HCT116 (cell line): ENCODE data around the gene CAMK1D.
A peak's percentile ranks its signal among the peaks of the same experiment; 100 is the strongest.

Source experiments
- ATF3 ChIP-seq: IDR thresholded peaks from 2 replicates; pipeline ENCODE4 v1.6.1; 2012
- CTCF ChIP-seq, 3 experiments: fragments of 200-600 bp in 1 of 3; sonication (generic) in 1 of 3; IDR thresholded peaks in 2 of 3; conservative IDR thresholded peaks in 1 of 3; 2 replicates each; pipeline ENCODE4 v1.5.1; 2012 to 2017; ENCODE audit warnings: low read depth in 2 of 3, low read length in 2 of 3, antibody characterized with exemption in 1 of 3, borderline replicate concordance in 1 of 3, control low read depth in 1 of 3, mild to moderate bottlenecking in 1 of 3, mixed read lengths in 1 of 3, mixed run types in 1 of 3, moderate library complexity in 1 of 3; ENCODE audit not compliant: insufficient read depth in 1 of 3
- EZH2phosphoT487 ChIP-seq: fragments of 200-600 bp; IDR thresholded peaks from 2 replicates; pipeline ENCODE4 v1.6.1; 2018; ENCODE audit warnings: antibody characterized with exemption, borderline replicate concordance
- MAX ChIP-seq: IDR thresholded peaks from 2 replicates; pipeline ENCODE4 v1.6.1; 2012
- POLR2A ChIP-seq: IDR thresholded peaks from 2 replicates; pipeline ENCODE4 v1.7.0; 2011; ENCODE audit warnings: borderline replicate concordance; ENCODE audit not compliant: insufficient read depth, insufficient read length; ENCODE audit errors: extremely low read depth
- POLR2AphosphoS5 ChIP-seq: IDR thresholded peaks from 2 replicates; pipeline ENCODE4 v1.6.1; 2011; ENCODE audit warnings: mild to moderate bottlenecking, low read depth, low read length, moderate library complexity
- RAD21 ChIP-seq: IDR thresholded peaks from 2 replicates; pipeline ENCODE4 v1.6.1; 2012; ENCODE audit warnings: low read depth, mild to moderate bottlenecking
- REST ChIP-seq: IDR thresholded peaks from 2 replicates; pipeline ENCODE4 v1.6.1; 2012; ENCODE audit warnings: low read depth

GRCh38 chr10:12405342-12406320 is 56.3 kb downstream of the CAMK1D start:
- TF ChIP-seq ATF3 (no peak), REST (no peak), CTCF (IDR thresholded peaks at IDR 0.05 in 2 of 3, conservative IDR thresholded peaks at IDR 0.05 in 1 of 3; ENCODE audit: borderline replicate concordance in 1 of 3, insufficient read depth in 1 of 3, low read depth in 2 of 3, low read length in 2 of 3) (0 out of 6 replicates have a peak, but pooled peaks of 1 of the 3 experiments have one; percentile 11), MAX (no peak), POLR2AphosphoS5 (no peak), POLR2A (no peak), EZH2phosphoT487 (no peak), RAD21 (no peak)
